Liver (tissue), 3 donors: ENCODE results near the gene ZNF316.

Source experiments
- EGR1 ChIP-seq, 2 donors: IDR thresholded peaks; 2 replicates each; pipeline ENCODE4 v1.6.1; 2016 to 2018; ENCODE audit warnings: antibody characterized with exemption in 2 of 2, low read depth in 2 of 2
- GABPA ChIP-seq, 2 donors: IDR thresholded peaks in 1 of 2; conservative IDR thresholded peaks in 1 of 2; 2 replicates each; pipeline ENCODE4 v1.6.1; 2016; ENCODE audit warnings: antibody characterized with exemption in 2 of 2, mild to moderate bottlenecking in 1 of 2, moderate library complexity in 1 of 2
- HNF4A ChIP-seq, 2 donors: conservative IDR thresholded peaks; 2 replicates each; pipeline ENCODE4 v1.6.1; 2016; ENCODE audit warnings: antibody characterized with exemption in 2 of 2, mild to moderate bottlenecking in 2 of 2
- SP1 ChIP-seq: IDR thresholded peaks from 2 replicates; pipeline ENCODE4 v1.6.1; 2018; ENCODE audit warnings: antibody characterized with exemption, mild to moderate bottlenecking
- YY1 ChIP-seq: IDR thresholded peaks from 2 replicates; pipeline ENCODE4 v1.6.1; 2016; ENCODE audit warnings: antibody characterized with exemption, mild to moderate bottlenecking
- TF ChIP-seq, protein P1 (sequence below): IDR thresholded peaks from 2 replicates; pipeline ENCODE4 v1.6.1; 2016; ENCODE audit warnings: antibody characterized with exemption
- TF ChIP-seq, protein P2 (sequence below): fragments of 150-350 bp; IDR thresholded peaks from 2 replicates; pipeline ENCODE4 v1.5.1; 2017; ENCODE audit warnings: improper control_type of control experiment, low read depth, low read length; ENCODE audit not compliant: missing input control
- TF ChIP-seq, protein P3 (sequence below): IDR thresholded peaks from 2 replicates; pipeline ENCODE4 v1.6.1; 2016; ENCODE audit warnings: antibody characterized with exemption, mild to moderate bottlenecking
- donor health status: healthy.
- donor health status: healthy.

DNA sequence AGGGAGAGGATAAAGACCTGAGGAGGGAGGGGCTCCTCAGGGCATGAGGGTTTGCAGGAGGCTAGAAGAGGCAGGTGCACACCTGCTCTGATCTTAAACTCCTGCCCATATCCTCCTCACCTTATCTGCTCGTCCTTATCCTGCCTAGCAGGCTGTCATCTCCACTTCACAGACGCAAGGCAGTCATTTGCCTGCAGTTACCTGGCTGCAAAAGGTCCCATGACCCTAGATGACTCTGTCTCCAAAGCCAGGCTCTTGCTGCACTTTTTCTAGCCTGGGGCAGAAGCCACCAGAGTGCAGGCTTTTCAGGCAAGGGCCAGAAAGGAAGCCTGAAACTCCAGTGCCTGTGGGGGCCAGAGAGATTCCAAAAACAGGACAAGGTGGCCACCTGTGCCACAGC lies 23.4 kb upstream of the ZNF316 start:
- TF ChIP-seq EGR1 (IDR thresholded peaks at IDR 0.05; ENCODE audit: low read depth in 2 of 2): no peak
- TF ChIP-seq, protein P1, sequence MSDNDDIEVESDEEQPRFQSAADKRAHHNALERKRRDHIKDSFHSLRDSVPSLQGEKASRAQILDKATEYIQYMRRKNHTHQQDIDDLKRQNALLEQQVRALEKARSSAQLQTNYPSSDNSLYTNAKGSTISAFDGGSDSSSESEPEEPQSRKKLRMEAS: no peak
- TF ChIP-seq, protein P2, sequence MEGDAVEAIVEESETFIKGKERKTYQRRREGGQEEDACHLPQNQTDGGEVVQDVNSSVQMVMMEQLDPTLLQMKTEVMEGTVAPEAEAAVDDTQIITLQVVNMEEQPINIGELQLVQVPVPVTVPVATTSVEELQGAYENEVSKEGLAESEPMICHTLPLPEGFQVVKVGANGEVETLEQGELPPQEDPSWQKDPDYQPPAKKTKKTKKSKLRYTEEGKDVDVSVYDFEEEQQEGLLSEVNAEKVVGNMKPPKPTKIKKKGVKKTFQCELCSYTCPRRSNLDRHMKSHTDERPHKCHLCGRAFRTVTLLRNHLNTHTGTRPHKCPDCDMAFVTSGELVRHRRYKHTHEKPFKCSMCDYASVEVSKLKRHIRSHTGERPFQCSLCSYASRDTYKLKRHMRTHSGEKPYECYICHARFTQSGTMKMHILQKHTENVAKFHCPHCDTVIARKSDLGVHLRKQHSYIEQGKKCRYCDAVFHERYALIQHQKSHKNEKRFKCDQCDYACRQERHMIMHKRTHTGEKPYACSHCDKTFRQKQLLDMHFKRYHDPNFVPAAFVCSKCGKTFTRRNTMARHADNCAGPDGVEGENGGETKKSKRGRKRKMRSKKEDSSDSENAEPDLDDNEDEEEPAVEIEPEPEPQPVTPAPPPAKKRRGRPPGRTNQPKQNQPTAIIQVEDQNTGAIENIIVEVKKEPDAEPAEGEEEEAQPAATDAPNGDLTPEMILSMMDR: no peak
- TF ChIP-seq, protein P3, sequence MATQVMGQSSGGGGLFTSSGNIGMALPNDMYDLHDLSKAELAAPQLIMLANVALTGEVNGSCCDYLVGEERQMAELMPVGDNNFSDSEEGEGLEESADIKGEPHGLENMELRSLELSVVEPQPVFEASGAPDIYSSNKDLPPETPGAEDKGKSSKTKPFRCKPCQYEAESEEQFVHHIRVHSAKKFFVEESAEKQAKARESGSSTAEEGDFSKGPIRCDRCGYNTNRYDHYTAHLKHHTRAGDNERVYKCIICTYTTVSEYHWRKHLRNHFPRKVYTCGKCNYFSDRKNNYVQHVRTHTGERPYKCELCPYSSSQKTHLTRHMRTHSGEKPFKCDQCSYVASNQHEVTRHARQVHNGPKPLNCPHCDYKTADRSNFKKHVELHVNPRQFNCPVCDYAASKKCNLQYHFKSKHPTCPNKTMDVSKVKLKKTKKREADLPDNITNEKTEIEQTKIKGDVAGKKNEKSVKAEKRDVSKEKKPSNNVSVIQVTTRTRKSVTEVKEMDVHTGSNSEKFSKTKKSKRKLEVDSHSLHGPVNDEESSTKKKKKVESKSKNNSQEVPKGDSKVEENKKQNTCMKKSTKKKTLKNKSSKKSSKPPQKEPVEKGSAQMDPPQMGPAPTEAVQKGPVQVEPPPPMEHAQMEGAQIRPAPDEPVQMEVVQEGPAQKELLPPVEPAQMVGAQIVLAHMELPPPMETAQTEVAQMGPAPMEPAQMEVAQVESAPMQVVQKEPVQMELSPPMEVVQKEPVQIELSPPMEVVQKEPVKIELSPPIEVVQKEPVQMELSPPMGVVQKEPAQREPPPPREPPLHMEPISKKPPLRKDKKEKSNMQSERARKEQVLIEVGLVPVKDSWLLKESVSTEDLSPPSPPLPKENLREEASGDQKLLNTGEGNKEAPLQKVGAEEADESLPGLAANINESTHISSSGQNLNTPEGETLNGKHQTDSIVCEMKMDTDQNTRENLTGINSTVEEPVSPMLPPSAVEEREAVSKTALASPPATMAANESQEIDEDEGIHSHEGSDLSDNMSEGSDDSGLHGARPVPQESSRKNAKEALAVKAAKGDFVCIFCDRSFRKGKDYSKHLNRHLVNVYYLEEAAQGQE: no peak
- no peak for TF ChIP-seq YY1
- TF ChIP-seq SP1: no peak
- no peak for TF ChIP-seq GABPA (IDR thresholded peaks at IDR 0.05 in 1 of 2, conservative IDR thresholded peaks at IDR 0.05 in 1 of 2)
- TF ChIP-seq HNF4A (conservative IDR thresholded peaks at IDR 0.05): no peak
